Measurements from ENCODE around the gene CHMP1A.

DNA sequence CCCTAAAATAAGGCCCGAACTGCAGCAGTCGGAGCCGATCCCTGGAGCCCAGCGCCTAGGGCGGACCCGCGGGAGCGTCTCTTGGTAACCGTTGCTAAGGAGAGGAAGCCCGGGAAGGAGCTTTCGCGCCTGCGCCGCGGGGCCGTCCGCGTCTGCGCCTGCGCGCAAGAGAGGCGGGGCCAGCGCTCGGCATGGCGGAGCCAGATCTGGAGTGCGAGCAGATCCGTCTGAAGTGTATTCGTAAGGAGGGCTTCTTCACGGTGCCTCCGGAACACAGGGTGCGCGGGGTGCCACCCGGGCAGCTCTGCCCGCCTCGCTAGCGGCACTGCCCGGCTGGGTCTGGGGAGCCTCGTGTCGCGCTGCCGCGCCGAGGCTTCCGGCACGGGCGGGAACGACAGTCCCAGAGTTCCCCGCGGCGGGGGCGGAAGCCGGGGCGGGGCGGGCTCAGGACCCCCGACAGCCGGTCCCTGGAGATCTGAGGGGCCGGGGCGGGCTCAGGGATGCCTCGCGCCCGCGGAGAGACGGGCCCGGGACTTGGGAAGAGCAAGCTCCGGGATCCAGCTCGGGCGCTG is 29.1 kb upstream of the CHMP1A start, which contains the start of gene CDK10:
- no peak for TF ChIP-seq EP300 (IDR thresholded peaks at IDR 0.05)
- TF ChIP-seq, protein P1, sequence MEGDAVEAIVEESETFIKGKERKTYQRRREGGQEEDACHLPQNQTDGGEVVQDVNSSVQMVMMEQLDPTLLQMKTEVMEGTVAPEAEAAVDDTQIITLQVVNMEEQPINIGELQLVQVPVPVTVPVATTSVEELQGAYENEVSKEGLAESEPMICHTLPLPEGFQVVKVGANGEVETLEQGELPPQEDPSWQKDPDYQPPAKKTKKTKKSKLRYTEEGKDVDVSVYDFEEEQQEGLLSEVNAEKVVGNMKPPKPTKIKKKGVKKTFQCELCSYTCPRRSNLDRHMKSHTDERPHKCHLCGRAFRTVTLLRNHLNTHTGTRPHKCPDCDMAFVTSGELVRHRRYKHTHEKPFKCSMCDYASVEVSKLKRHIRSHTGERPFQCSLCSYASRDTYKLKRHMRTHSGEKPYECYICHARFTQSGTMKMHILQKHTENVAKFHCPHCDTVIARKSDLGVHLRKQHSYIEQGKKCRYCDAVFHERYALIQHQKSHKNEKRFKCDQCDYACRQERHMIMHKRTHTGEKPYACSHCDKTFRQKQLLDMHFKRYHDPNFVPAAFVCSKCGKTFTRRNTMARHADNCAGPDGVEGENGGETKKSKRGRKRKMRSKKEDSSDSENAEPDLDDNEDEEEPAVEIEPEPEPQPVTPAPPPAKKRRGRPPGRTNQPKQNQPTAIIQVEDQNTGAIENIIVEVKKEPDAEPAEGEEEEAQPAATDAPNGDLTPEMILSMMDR (IDR thresholded peaks at IDR 0.05): no peak

Data from suprapubic skin (tissue), 3 donors.